LNCAP (cell line): ENCODE results near the gene IGFBP7.

Experiments
- CTCF ChIP-seq: fragments of 450-650 bp; IDR thresholded peaks from 2 replicates; pipeline ENCODE4 v1.5.1; 2017; ENCODE audit warnings: mild to moderate bottlenecking

Gene IGFBP7

GRCh38 chr4:57044279-57044678, 65.9 kb downstream of the IGFBP7 start:
- no peak for TF ChIP-seq CTCF

- no peak for TF ChIP-seq CTCF
These were observed 66.6 kb downstream of the IGFBP7 start for GRCh38 chr4:57043347-57044251.

GRCh38 chr4:57042711-57043169, 67.4 kb downstream of the IGFBP7 start:
- TF ChIP-seq CTCF = no peak

- TF ChIP-seq CTCF = no peak
These were observed 69.2 kb downstream of the IGFBP7 start for GRCh38 chr4:57041020-57041419.

GRCh38 chr4:57040510-57040909, 69.7 kb downstream of the IGFBP7 start:
- no peak for TF ChIP-seq CTCF

GRCh38 chr4:57039345-57039744, 70.8 kb downstream of the IGFBP7 start:
- no peak for TF ChIP-seq CTCF

- peak; percentile 98 for TF ChIP-seq CTCF
These were observed 72.1 kb downstream of the IGFBP7 start for GRCh38 chr4:57037982-57038604.
